ENCODE results near the gene CAPN1. TPM values are rescaled to one million over a fixed set of nuclear protein-coding genes. Genes with fewer than 3 reads are reported as not detected.
A peak's percentile ranks its signal among the peaks of the same experiment; 100 is the strongest.

The CAPN1 gene
- total and polyA plus RNA-seq, 2 donors = 31.9 to 104 TPM

- H3K4me3 ChIP-seq (ENCODE audit: low read length in 2 of 2) = no peak overlapping the region
- DNase-seq (ENCODE audit: low read depth in 6 of 9, low spot score in 9 of 9) = peak in 3 of 9 donors; percentile 53 to 69 (median 63)
- H3K4me1 ChIP-seq (ENCODE audit: control insufficient read depth in 2 of 2, insufficient read depth in 2 of 2, low read length in 2 of 2) = no peaks in the 10 kb centered on the region
- 66% methylated on average over 38 of the region's 38 CpGs for WGBS
- H3K27me3 ChIP-seq (ENCODE audit: control insufficient read depth in 2 of 2, insufficient read depth in 1 of 2, low read length in 1 of 2) = no peaks in the 10 kb centered on the region
- no peak overlapping the region for H3K27ac ChIP-seq (ENCODE audit: low read depth in 1 of 2, low read length in 1 of 2)
- H3K9me3 ChIP-seq (ENCODE audit: control insufficient read depth in 2 of 2, insufficient read depth in 1 of 2, low read length in 1 of 2) = peaks cover 0 to 7% of the 10 kb centered on the region in 2 donors
- H3K36me3 ChIP-seq (ENCODE audit: control insufficient read depth in 2 of 2, insufficient read depth in 2 of 2, low read length in 1 of 2) = peaks cover 47 to 51% of the 10 kb centered on the region in 2 donors
Observed at GRCh38 chr11:65204646-65205601, 23.2 kb downstream of the CAPN1 start.

DNA sequence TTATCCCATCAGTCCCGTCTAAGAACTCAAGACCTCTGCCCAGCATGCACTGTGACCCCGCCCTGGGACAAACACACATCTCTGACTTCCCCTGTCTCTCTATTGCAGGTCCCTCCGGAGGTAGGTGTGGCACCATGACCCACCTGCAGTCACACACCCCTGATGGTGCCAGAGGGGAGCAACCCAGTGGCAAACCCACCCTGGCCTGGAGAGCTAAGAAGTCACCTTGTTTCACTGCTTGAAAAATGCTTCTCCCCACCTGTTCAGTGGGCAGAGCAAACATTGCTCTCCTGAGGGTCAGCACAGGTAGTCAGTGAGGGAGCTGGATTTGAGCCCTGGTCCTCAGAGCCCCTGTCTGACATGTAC is 23.9 kb downstream of the CAPN1 start:
- peaks cover 50 to 54% of the 10 kb centered on the region in 2 donors for H3K36me3 ChIP-seq (ENCODE audit: control insufficient read depth in 2 of 2, insufficient read depth in 2 of 2, low read length in 1 of 2)
- no peak for DNase-seq (ENCODE audit: low read depth in 6 of 9, low spot score in 9 of 9)
- H3K27ac ChIP-seq (ENCODE audit: low read depth in 1 of 2, low read length in 1 of 2) = no peak overlapping the region
- H3K27me3 ChIP-seq (ENCODE audit: control insufficient read depth in 2 of 2, insufficient read depth in 1 of 2, low read length in 1 of 2) = no peaks in the 10 kb centered on the region
- H3K4me1 ChIP-seq (ENCODE audit: control insufficient read depth in 2 of 2, insufficient read depth in 2 of 2, low read length in 2 of 2) = peaks cover 0 to 2% of the 10 kb centered on the region in 2 donors
- peaks cover 0 to 7% of the 10 kb centered on the region in 2 donors for H3K9me3 ChIP-seq (ENCODE audit: control insufficient read depth in 2 of 2, insufficient read depth in 1 of 2, low read length in 1 of 2)
- WGBS = 94% methylated on average over 3 of the region's 3 CpGs
- no peak overlapping the region for H3K4me3 ChIP-seq (ENCODE audit: low read length in 2 of 2)

- no peak overlapping the region for H3K27ac ChIP-seq (ENCODE audit: low read depth in 1 of 2, low read length in 1 of 2)
- no peak overlapping the region for H3K4me3 ChIP-seq (ENCODE audit: low read length in 2 of 2)
- 98% methylated on average over 17 of the region's 17 CpGs for WGBS
- no peak for DNase-seq (ENCODE audit: low read depth in 6 of 9, low spot score in 9 of 9)
- H3K9me3 ChIP-seq (ENCODE audit: control insufficient read depth in 2 of 2, insufficient read depth in 1 of 2, low read length in 1 of 2) = peaks cover 0 to 7% of the 10 kb centered on the region in 2 donors
- peaks cover 56 to 61% of the 10 kb centered on the region in 2 donors for H3K36me3 ChIP-seq (ENCODE audit: control insufficient read depth in 2 of 2, insufficient read depth in 2 of 2, low read length in 1 of 2)
- no peaks in the 10 kb centered on the region for H3K27me3 ChIP-seq (ENCODE audit: control insufficient read depth in 2 of 2, insufficient read depth in 1 of 2, low read length in 1 of 2)
- peaks cover 0 to 3% of the 10 kb centered on the region in 2 donors for H3K4me1 ChIP-seq (ENCODE audit: control insufficient read depth in 2 of 2, insufficient read depth in 2 of 2, low read length in 2 of 2)
Observed at GRCh38 chr11:65206441-65206841, 24.7 kb downstream of the CAPN1 start.

DNA sequence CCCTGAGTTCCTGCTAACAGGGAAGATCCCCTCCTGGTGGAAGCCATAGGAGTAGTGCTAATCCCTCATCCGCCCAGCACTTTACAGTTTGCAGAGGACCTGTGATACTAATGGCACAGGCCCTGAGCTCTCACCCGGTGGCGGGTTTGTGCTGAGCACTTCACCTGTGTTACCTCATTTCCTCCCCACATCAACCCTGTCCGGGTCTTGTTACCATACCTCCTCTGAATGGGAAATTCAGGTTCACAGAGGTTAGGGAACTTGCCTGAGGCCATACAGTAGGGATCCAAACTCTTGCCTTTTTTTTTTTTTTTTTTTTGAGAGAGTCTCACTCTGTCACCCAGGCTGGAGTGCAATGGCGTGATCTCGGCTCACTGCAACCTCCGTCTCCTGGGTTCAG is 25.2 kb downstream of the CAPN1 start:
- Histone ChIP-seq H3K27me3 (ENCODE audit: control insufficient read depth in 2 of 2, insufficient read depth in 1 of 2, low read length in 1 of 2) (no peaks in the 10 kb centered on the region), H3K27ac (ENCODE audit: low read depth in 1 of 2, low read length in 1 of 2) (no peak overlapping the region), H3K4me1 (ENCODE audit: control insufficient read depth in 2 of 2, insufficient read depth in 2 of 2, low read length in 2 of 2) (peaks cover 0 to 7% of the 10 kb centered on the region in 2 donors), H3K9me3 (ENCODE audit: control insufficient read depth in 2 of 2, insufficient read depth in 1 of 2, low read length in 1 of 2) (peaks cover 0 to 7% of the 10 kb centered on the region in 2 donors), H3K36me3 (ENCODE audit: control insufficient read depth in 2 of 2, insufficient read depth in 2 of 2, low read length in 1 of 2) (peaks cover 61 to 63% of the 10 kb centered on the region in 2 donors), H3K4me3 (ENCODE audit: low read length in 2 of 2) (no peak overlapping the region)
- no peak for DNase-seq (ENCODE audit: low read depth in 6 of 9, low spot score in 9 of 9)
- WGBS = 98% methylated on average over 7 of the region's 7 CpGs

- H3K4me1 ChIP-seq (ENCODE audit: control insufficient read depth in 2 of 2, insufficient read depth in 2 of 2, low read length in 2 of 2) = peaks cover 10 to 19% of the 10 kb centered on the region in 2 donors
- H3K36me3 ChIP-seq (ENCODE audit: control insufficient read depth in 2 of 2, insufficient read depth in 2 of 2, low read length in 1 of 2) = peaks cover 63 to 64% of the 10 kb centered on the region in 2 donors
- DNase-seq (ENCODE audit: low read depth in 6 of 9, low spot score in 9 of 9) = no peak
Observed at GRCh38 chr11:65207918-65208784, 26.4 kb downstream of the CAPN1 start.

GRCh38 chr11:65208785-65209710 is 27.3 kb downstream of the CAPN1 start:
- Histone ChIP-seq H3K4me1 (ENCODE audit: control insufficient read depth in 2 of 2, insufficient read depth in 2 of 2, low read length in 2 of 2) (peaks cover 19 to 28% of the 10 kb centered on the region in 2 donors), H3K27me3 (ENCODE audit: control insufficient read depth in 2 of 2, insufficient read depth in 1 of 2, low read length in 1 of 2) (no peaks in the 10 kb centered on the region), H3K27ac (ENCODE audit: low read depth in 1 of 2, low read length in 1 of 2) (no peak overlapping the region), H3K9me3 (ENCODE audit: control insufficient read depth in 2 of 2, insufficient read depth in 1 of 2, low read length in 1 of 2) (peaks cover 0 to 7% of the 10 kb centered on the region in 2 donors), H3K36me3 (ENCODE audit: control insufficient read depth in 2 of 2, insufficient read depth in 2 of 2, low read length in 1 of 2) (peaks cover 59 to 62% of the 10 kb centered on the region in 2 donors), H3K4me3 (ENCODE audit: low read length in 2 of 2) (no peak overlapping the region)
- no peak for DNase-seq (ENCODE audit: low read depth in 6 of 9, low spot score in 9 of 9)
- WGBS = 86% methylated on average over 13 of the region's 13 CpGs

More at GRCh38 chr11:65207918-65208784, 26.4 kb downstream of the CAPN1 start:
- 96% methylated on average over 16 of the region's 16 CpGs for WGBS
- Histone ChIP-seq H3K27me3 (ENCODE audit: control insufficient read depth in 2 of 2, insufficient read depth in 1 of 2, low read length in 1 of 2) (no peaks in the 10 kb centered on the region), H3K9me3 (ENCODE audit: control insufficient read depth in 2 of 2, insufficient read depth in 1 of 2, low read length in 1 of 2) (peaks cover 0 to 7% of the 10 kb centered on the region in 2 donors), H3K27ac (ENCODE audit: low read depth in 1 of 2, low read length in 1 of 2) (no peak overlapping the region), H3K4me3 (ENCODE audit: low read length in 2 of 2) (no peak overlapping the region)

DNA sequence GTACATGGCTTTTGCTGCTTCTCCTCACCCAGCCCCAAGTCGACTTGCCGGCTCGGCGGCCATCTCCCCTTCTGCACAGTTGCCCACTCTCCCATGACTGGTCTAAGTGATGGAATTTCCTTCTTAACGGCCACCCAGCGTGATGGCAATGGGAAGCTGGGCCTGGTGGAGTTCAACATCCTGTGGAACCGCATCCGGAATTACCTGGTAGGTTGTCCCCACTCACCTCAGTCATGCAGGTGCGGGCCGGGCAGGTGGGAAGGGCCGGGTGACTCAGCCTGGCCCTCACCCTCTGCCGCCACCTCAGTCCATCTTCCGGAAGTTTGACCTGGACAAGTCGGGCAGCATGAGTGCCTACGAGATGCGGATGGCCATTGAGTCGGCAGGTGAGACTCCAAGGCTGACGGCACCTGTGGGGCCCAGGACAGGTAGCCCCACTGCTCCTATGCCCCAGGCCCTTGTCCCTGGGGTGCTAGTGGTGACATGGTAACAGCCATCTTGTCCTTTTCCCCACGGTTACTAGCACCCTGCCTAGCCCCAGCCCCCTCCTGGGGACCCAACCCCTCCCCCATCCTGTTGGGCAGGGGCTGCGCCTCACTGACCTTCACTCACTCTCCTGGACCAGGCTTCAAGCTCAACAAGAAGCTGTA is 28.1 kb downstream of the CAPN1 start:
- H3K27ac ChIP-seq (ENCODE audit: low read depth in 1 of 2, low read length in 1 of 2) = no peak overlapping the region
- no peaks in the 10 kb centered on the region for H3K27me3 ChIP-seq (ENCODE audit: control insufficient read depth in 2 of 2, insufficient read depth in 1 of 2, low read length in 1 of 2)
- H3K9me3 ChIP-seq (ENCODE audit: control insufficient read depth in 2 of 2, insufficient read depth in 1 of 2, low read length in 1 of 2) = peaks cover 0 to 4% of the 10 kb centered on the region in 2 donors
- 97% methylated on average over 20 of the region's 20 CpGs for WGBS
- no peak overlapping the region for H3K4me3 ChIP-seq (ENCODE audit: low read length in 2 of 2)
- peaks cover 25 to 35% of the 10 kb centered on the region in 2 donors for H3K4me1 ChIP-seq (ENCODE audit: control insufficient read depth in 2 of 2, insufficient read depth in 2 of 2, low read length in 2 of 2)
- H3K36me3 ChIP-seq (ENCODE audit: control insufficient read depth in 2 of 2, insufficient read depth in 2 of 2, low read length in 1 of 2) = peaks cover 59 to 60% of the 10 kb centered on the region in 2 donors
- DNase-seq (ENCODE audit: low read depth in 6 of 9, low spot score in 9 of 9) = no peak

- Histone ChIP-seq H3K9me3 (ENCODE audit: control insufficient read depth in 2 of 2, insufficient read depth in 1 of 2, low read length in 1 of 2) (peaks cover 0 to 3% of the 10 kb centered on the region in 2 donors), H3K27ac (ENCODE audit: low read depth in 1 of 2, low read length in 1 of 2) (no peak overlapping the region), H3K4me3 (ENCODE audit: low read length in 2 of 2) (no peak overlapping the region), H3K36me3 (ENCODE audit: control insufficient read depth in 2 of 2, insufficient read depth in 2 of 2, low read length in 1 of 2) (peaks cover 55% of the 10 kb centered on the region in 2 donors), H3K4me1 (ENCODE audit: control insufficient read depth in 2 of 2, insufficient read depth in 2 of 2, low read length in 2 of 2) (peaks cover 25 to 35% of the 10 kb centered on the region in 2 donors), H3K27me3 (ENCODE audit: control insufficient read depth in 2 of 2, insufficient read depth in 1 of 2, low read length in 1 of 2) (no peaks in the 10 kb centered on the region)
- DNase-seq (ENCODE audit: low read depth in 6 of 9, low spot score in 9 of 9) = no peak
- WGBS = 87% methylated on average over 14 of the region's 14 CpGs
Observed at GRCh38 chr11:65210361-65210731, 28.6 kb downstream of the CAPN1 start.

All from thymus (tissue), 11 donors.